ENCODE data around the gene SLC46A2. TPM values are rescaled to one million over a fixed set of nuclear protein-coding genes. Genes with fewer than 3 reads are reported as not detected.

Gene SLC46A2
- total and polyA plus RNA-seq, 2 donors (not counting 1 experiment from before 2014, with no cell fraction given), result not detected

DNA sequence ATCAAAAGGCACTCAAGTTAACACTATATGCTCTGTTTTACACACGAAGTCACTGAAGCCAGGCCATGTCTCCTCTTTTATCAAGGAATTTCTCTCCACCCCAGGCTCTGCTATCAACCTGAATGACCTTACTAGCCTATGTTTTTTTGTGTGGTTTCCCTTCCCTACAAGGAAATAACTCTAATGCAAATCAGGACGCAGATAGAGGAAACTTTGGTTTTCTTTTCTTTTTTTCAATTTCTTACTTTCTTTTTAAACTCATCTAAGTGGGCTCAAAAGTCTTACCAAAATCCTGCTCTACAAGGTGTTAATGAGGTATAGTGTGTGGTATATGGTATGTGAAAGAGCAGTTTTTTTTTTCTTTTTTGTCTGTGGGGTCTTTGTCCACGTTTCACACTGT, 5.5 kb upstream of the SLC46A2 start:
- no peak for TF ChIP-seq EZH2 (IDR thresholded peaks at IDR 0.05; ENCODE audit: low read length, missing control alignments)
- TF ChIP-seq, protein P1, sequence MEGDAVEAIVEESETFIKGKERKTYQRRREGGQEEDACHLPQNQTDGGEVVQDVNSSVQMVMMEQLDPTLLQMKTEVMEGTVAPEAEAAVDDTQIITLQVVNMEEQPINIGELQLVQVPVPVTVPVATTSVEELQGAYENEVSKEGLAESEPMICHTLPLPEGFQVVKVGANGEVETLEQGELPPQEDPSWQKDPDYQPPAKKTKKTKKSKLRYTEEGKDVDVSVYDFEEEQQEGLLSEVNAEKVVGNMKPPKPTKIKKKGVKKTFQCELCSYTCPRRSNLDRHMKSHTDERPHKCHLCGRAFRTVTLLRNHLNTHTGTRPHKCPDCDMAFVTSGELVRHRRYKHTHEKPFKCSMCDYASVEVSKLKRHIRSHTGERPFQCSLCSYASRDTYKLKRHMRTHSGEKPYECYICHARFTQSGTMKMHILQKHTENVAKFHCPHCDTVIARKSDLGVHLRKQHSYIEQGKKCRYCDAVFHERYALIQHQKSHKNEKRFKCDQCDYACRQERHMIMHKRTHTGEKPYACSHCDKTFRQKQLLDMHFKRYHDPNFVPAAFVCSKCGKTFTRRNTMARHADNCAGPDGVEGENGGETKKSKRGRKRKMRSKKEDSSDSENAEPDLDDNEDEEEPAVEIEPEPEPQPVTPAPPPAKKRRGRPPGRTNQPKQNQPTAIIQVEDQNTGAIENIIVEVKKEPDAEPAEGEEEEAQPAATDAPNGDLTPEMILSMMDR (conservative IDR thresholded peaks at IDR 0.05 in 1 of 2, IDR thresholded peaks at IDR 0.05 in 1 of 2; ENCODE audit: low read depth in 1 of 2, low read length in 2 of 2), result no peak

GRCh38 chr9:112894699-112895098, 4.0 kb upstream of the SLC46A2 start:
- no peaks in the 10 kb centered on the region for H3K4me1 ChIP-seq (ENCODE audit: control insufficient read depth, extremely low read depth, insufficient read depth, low read length)
- H3K27ac ChIP-seq (ENCODE audit: insufficient read depth, low read length), result no peak overlapping the region
- no peaks in the 10 kb centered on the region for H4K20me1 ChIP-seq (ENCODE audit: control insufficient read depth, extremely low read depth, insufficient read depth, low read length)
- H3K27me3 ChIP-seq (ENCODE audit: control insufficient read depth, insufficient read depth, low read length), result no peaks in the 10 kb centered on the region
- no peak overlapping the region for H3K9ac ChIP-seq (ENCODE audit: insufficient read depth, low read length)
- no peaks in the 10 kb centered on the region for H3K79me2 ChIP-seq (ENCODE audit: control insufficient read depth, insufficient read depth, low read length)
- no peak for DNase-seq (ENCODE audit: low read depth in 2 of 2)
- no peak for TF ChIP-seq EZH2 (IDR thresholded peaks at IDR 0.05; ENCODE audit: low read length, missing control alignments)
- TF ChIP-seq, protein P1 (conservative IDR thresholded peaks at IDR 0.05 in 1 of 2, IDR thresholded peaks at IDR 0.05 in 1 of 2; ENCODE audit: low read depth in 1 of 2, low read length in 2 of 2), result no peak
- H3K4me2 ChIP-seq (ENCODE audit: extremely low read depth, insufficient read depth, low read length), result no peak overlapping the region
- H3K4me3 ChIP-seq (replicated peaks in 1 of 4; ENCODE audit: control extremely low read depth in 1 of 4, insufficient read depth in 1 of 4, low read depth in 3 of 4, low read length in 4 of 4), result no peak overlapping the region
- no peaks in the 10 kb centered on the region for H3K36me3 ChIP-seq (ENCODE audit: control insufficient read depth, insufficient read depth, low read length)
- no peak overlapping the region for H2AFZ ChIP-seq (ENCODE audit: low read length)
- no peaks in the 10 kb centered on the region for H3K9me3 ChIP-seq (ENCODE audit: control insufficient read depth, insufficient read depth, low read depth, low read length)

More for the DNA sequence above, 5.5 kb upstream of the SLC46A2 start:
- Histone ChIP-seq H3K27me3 (ENCODE audit: control insufficient read depth, insufficient read depth, low read length) (no peaks in the 10 kb centered on the region), H3K27ac (ENCODE audit: insufficient read depth, low read length) (no peak overlapping the region), H4K20me1 (ENCODE audit: control insufficient read depth, extremely low read depth, insufficient read depth, low read length) (no peaks in the 10 kb centered on the region), H3K4me2 (ENCODE audit: extremely low read depth, insufficient read depth, low read length) (no peak overlapping the region), H3K9me3 (ENCODE audit: control insufficient read depth, insufficient read depth, low read depth, low read length) (no peaks in the 10 kb centered on the region), H3K4me1 (ENCODE audit: control insufficient read depth, extremely low read depth, insufficient read depth, low read length) (no peaks in the 10 kb centered on the region), H3K4me3 (replicated peaks in 1 of 4; ENCODE audit: control extremely low read depth in 1 of 4, insufficient read depth in 1 of 4, low read depth in 3 of 4, low read length in 4 of 4) (no peak overlapping the region), H2AFZ (ENCODE audit: low read length) (no peak overlapping the region), H3K79me2 (ENCODE audit: control insufficient read depth, insufficient read depth, low read length) (no peaks in the 10 kb centered on the region), H3K36me3 (ENCODE audit: control insufficient read depth, insufficient read depth, low read length) (no peaks in the 10 kb centered on the region), H3K9ac (ENCODE audit: insufficient read depth, low read length) (no peak overlapping the region)
- DNase-seq (ENCODE audit: low read depth in 2 of 2), result no peak

GRCh38 chr9:112894041-112894440, 3.4 kb upstream of the SLC46A2 start:
- H3K4me2 ChIP-seq (ENCODE audit: extremely low read depth, insufficient read depth, low read length), result no peak overlapping the region
- H3K27ac ChIP-seq (ENCODE audit: insufficient read depth, low read length), result no peak overlapping the region
- H3K9me3 ChIP-seq (ENCODE audit: control insufficient read depth, insufficient read depth, low read depth, low read length), result no peaks in the 10 kb centered on the region
- TF ChIP-seq EZH2 (IDR thresholded peaks at IDR 0.05; ENCODE audit: low read length, missing control alignments), result no peak
- TF ChIP-seq, protein P1 (conservative IDR thresholded peaks at IDR 0.05 in 1 of 2, IDR thresholded peaks at IDR 0.05 in 1 of 2; ENCODE audit: low read depth in 1 of 2, low read length in 2 of 2), result no peak
- no peak overlapping the region for H3K9ac ChIP-seq (ENCODE audit: insufficient read depth, low read length)
- no peak overlapping the region for H3K4me3 ChIP-seq (replicated peaks in 1 of 4; ENCODE audit: control extremely low read depth in 1 of 4, insufficient read depth in 1 of 4, low read depth in 3 of 4, low read length in 4 of 4)
- no peaks in the 10 kb centered on the region for H3K4me1 ChIP-seq (ENCODE audit: control insufficient read depth, extremely low read depth, insufficient read depth, low read length)
- H2AFZ ChIP-seq (ENCODE audit: low read length), result no peak overlapping the region
- no peaks in the 10 kb centered on the region for H3K36me3 ChIP-seq (ENCODE audit: control insufficient read depth, insufficient read depth, low read length)
- H4K20me1 ChIP-seq (ENCODE audit: control insufficient read depth, extremely low read depth, insufficient read depth, low read length), result no peaks in the 10 kb centered on the region
- H3K79me2 ChIP-seq (ENCODE audit: control insufficient read depth, insufficient read depth, low read length), result no peaks in the 10 kb centered on the region
- DNase-seq (ENCODE audit: low read depth in 2 of 2), result no peak
- H3K27me3 ChIP-seq (ENCODE audit: control insufficient read depth, insufficient read depth, low read length), result no peaks in the 10 kb centered on the region
